ENCODE measurements around the gene RNF227. TPM values are rescaled to one million over a fixed set of nuclear protein-coding genes. Genes with fewer than 3 reads are reported as not detected.
"Not testable (repeated sequence)": the region's sequence is repeated elsewhere in the genome, so short reads cannot be mapped to it uniquely, and the experiment has no call there.

The RNF227 gene
- total and polyA plus RNA-seq, 7 donors = 0.69 to 4.5 (median 3.6) TPM

- no peak overlapping the region for H3K4me3 ChIP-seq
- 76 to 83% methylated on average over 13 of the region's 13 CpGs for WGBS, 2 donors
- TF ChIP-seq POLR2A (IDR thresholded peaks at IDR 0.05) (no peak), POLR2AphosphoS5 (IDR thresholded peaks at IDR 0.05) (peak in 2 of 4 donors; percentile 54 to 56), EP300 (IDR thresholded peaks at IDR 0.05) (no peak), CTCF (IDR thresholded peaks at IDR 0.05) (no peak)
- H3K4me1 ChIP-seq = peaks cover 0 to 38% (median 21%) of the 10 kb centered on the region in 4 donors
- intact Hi-C loops (cut with DNase I) = no loop called here
- no peaks in the 10 kb centered on the region for H3K27me3 ChIP-seq
- no peak for DNase-seq
- peak overlapping the region in 3 of 4 donors; percentile 74 to 83 (median 78) for H3K27ac ChIP-seq
- H3K9me3 ChIP-seq = no peaks in the 10 kb centered on the region
- no peaks in the 10 kb centered on the region for H3K36me3 ChIP-seq
Measured at GRCh38 chr17:7955414-7956227, 39.5 kb upstream of the RNF227 start.

GRCh38 chr17:7953266-7953665 lies 37.2 kb upstream of the RNF227 start:
- H3K27ac ChIP-seq; H3K9me3 ChIP-seq; DNase-seq; intact Hi-C loops (cut with DNase I); H3K4me3 ChIP-seq; H3K27me3 ChIP-seq: not testable (repeated sequence)
- WGBS, 2 donors = 94 to 96% methylated on average over 13 of the region's 13 CpGs
- H3K4me1 ChIP-seq = peaks cover 0 to 38% (median 21%) of the 10 kb centered on the region in 4 donors
- peaks cover 7 to 17% (median 13%) of the 10 kb centered on the region in 4 donors for H3K36me3 ChIP-seq

GRCh38 chr17:7951143-7951792 lies 35.2 kb upstream of the RNF227 start:
- Histone ChIP-seq H3K27me3 (no peaks in the 10 kb centered on the region), H3K4me3 (no peak overlapping the region), H3K9me3 (no peaks in the 10 kb centered on the region), H3K36me3 (peaks cover 7 to 37% (median 25%) of the 10 kb centered on the region in 4 donors), H3K27ac (peak overlapping the region; percentile 49 to 73 (median 62)), H3K4me1 (peaks cover 0 to 31% (median 16%) of the 10 kb centered on the region in 4 donors)
- intact Hi-C loops (cut with DNase I) = no loop called here
- TF ChIP-seq POLR2AphosphoS5 (IDR thresholded peaks at IDR 0.05) (no peak), CTCF (IDR thresholded peaks at IDR 0.05) (no peak), EP300 (IDR thresholded peaks at IDR 0.05) (no peak), POLR2A (IDR thresholded peaks at IDR 0.05) (no peak)
- no peak for DNase-seq
- WGBS, 2 donors = 69 to 71% methylated on average over 5 of the region's 5 CpGs

GRCh38 chr17:7950578-7950977 lies 34.5 kb upstream of the RNF227 start:
- H3K9me3 ChIP-seq = no peaks in the 10 kb centered on the region
- no peak for TF ChIP-seq CTCF (IDR thresholded peaks at IDR 0.05)
- no peak for TF ChIP-seq EP300 (IDR thresholded peaks at IDR 0.05)
- TF ChIP-seq POLR2A (IDR thresholded peaks at IDR 0.05) = no peak
- no peak for TF ChIP-seq POLR2AphosphoS5 (IDR thresholded peaks at IDR 0.05)
- H3K27me3 ChIP-seq = no peaks in the 10 kb centered on the region
- peak overlapping the region in 2 of 4 donors; percentile 72 to 73 for H3K27ac ChIP-seq
- H3K4me3 ChIP-seq = no peak overlapping the region
- intact Hi-C loops (cut with DNase I) = no loop called here
- peaks cover 7 to 44% (median 32%) of the 10 kb centered on the region in 4 donors for H3K36me3 ChIP-seq
- no peak for DNase-seq
- peaks cover 0 to 24% (median 10%) of the 10 kb centered on the region in 4 donors for H3K4me1 ChIP-seq
- WGBS, 2 donors = 77 to 82% methylated on average over 3 of the region's 3 CpGs

GRCh38 chr17:7947651-7948050 lies 31.6 kb upstream of the RNF227 start:
- intact Hi-C loops (cut with DNase I) = no loop called here
- H3K36me3 ChIP-seq = peaks cover 23 to 70% (median 53%) of the 10 kb centered on the region in 4 donors

More at GRCh38 chr17:7947651-7948050, 31.6 kb upstream of the RNF227 start:
- Histone ChIP-seq H3K27ac (no peak overlapping the region), H3K27me3 (no peaks in the 10 kb centered on the region), H3K4me3 (no peak overlapping the region), H3K4me1 (peaks cover 0 to 14% (median 6%) of the 10 kb centered on the region in 4 donors), H3K9me3 (no peaks in the 10 kb centered on the region)
- 87 to 91% methylated on average over 5 of the region's 5 CpGs for WGBS, 2 donors
- no peak for DNase-seq
- TF ChIP-seq POLR2AphosphoS5 (IDR thresholded peaks at IDR 0.05) (no peak), EP300 (IDR thresholded peaks at IDR 0.05) (no peak), CTCF (IDR thresholded peaks at IDR 0.05) (no peak), POLR2A (IDR thresholded peaks at IDR 0.05) (no peak)

All from sigmoid colon (tissue), 7 donors.